ENCODE results near the gene PRDM10. TPM values are rescaled to one million over a fixed set of nuclear protein-coding genes. Genes with fewer than 3 reads are reported as not detected.

Gene PRDM10
- total and polyA plus RNA-seq, 10 donors = 1.6 to 16.2 (median 10.3) TPM

- no peak overlapping the region for H3K4me3 ChIP-seq
- DNase-seq = no peak
- H3K27ac ChIP-seq = peak overlapping the region in 3 of 8 donors; percentile 17 to 61 (median 54)
- H3K4me1 ChIP-seq = peaks cover 0 to 13% (median 3%) of the 10 kb centered on the region in 6 donors
- intact Hi-C loops (cut with DNase I; ENCODE audit: low total_unique reads) = no loop called here
- TF ChIP-seq POLR2AphosphoS5 (IDR thresholded peaks at IDR 0.05) (no peak), CTCF (IDR thresholded peaks at IDR 0.05 in 8 of 11, conservative IDR thresholded peaks at IDR 0.05 in 3 of 11) (no peak), POLR2A (IDR thresholded peaks at IDR 0.05) (no peak)
- 88 to 97% (median 92%) methylated on average over 7 of the region's 7 CpGs for WGBS, 5 donors
- no peaks in the 10 kb centered on the region for H3K9me3 ChIP-seq
- peaks cover 0 to 17% (median 2%) of the 10 kb centered on the region in 6 donors for H3K36me3 ChIP-seq
- H3K27me3 ChIP-seq (replicated peaks in 1 of 7) = no peaks in the 10 kb centered on the region
These were observed 148.3 kb downstream of the PRDM10 start for GRCh38 chr11:129854232-129854805.

GRCh38 chr11:129853518-129854231, 149.0 kb downstream of the PRDM10 start:
- peaks cover 0 to 13% (median 3%) of the 10 kb centered on the region in 6 donors for H3K4me1 ChIP-seq
- no peak overlapping the region for H3K4me3 ChIP-seq
- H3K27ac ChIP-seq = peak overlapping the region in 4 of 8 donors; percentile 17 to 61 (median 40)
- no peaks in the 10 kb centered on the region for H3K9me3 ChIP-seq
- TF ChIP-seq CTCF (IDR thresholded peaks at IDR 0.05 in 8 of 11, conservative IDR thresholded peaks at IDR 0.05 in 3 of 11) (no peak), POLR2AphosphoS5 (IDR thresholded peaks at IDR 0.05) (peak; percentile 11 to 33 (median 33)), POLR2A (IDR thresholded peaks at IDR 0.05) (no peak)
- WGBS, 5 donors = 22 to 35% (median 28%) methylated on average over 10 of the region's 10 CpGs
- H3K27me3 ChIP-seq (replicated peaks in 1 of 7) = no peaks in the 10 kb centered on the region
- intact Hi-C loops (cut with DNase I; ENCODE audit: low total_unique reads) = no loop called here
- no peak for DNase-seq
- H3K36me3 ChIP-seq = peaks cover 0 to 10% (median under 1%) of the 10 kb centered on the region in 6 donors

GRCh38 chr11:129852125-129852740, 150.4 kb downstream of the PRDM10 start:
- H3K27ac ChIP-seq = no peak overlapping the region
- intact Hi-C loops (cut with DNase I; ENCODE audit: low total_unique reads) = no loop called here
- no peaks in the 10 kb centered on the region for H3K9me3 ChIP-seq
- WGBS, 5 donors = 83 to 89% (median 86%) methylated on average over 15 of the region's 15 CpGs
- H3K4me3 ChIP-seq = no peak overlapping the region
- no peaks in the 10 kb centered on the region for H3K36me3 ChIP-seq
- DNase-seq = no peak
- H3K27me3 ChIP-seq (replicated peaks in 1 of 7) = no peaks in the 10 kb centered on the region
- peaks cover 0 to 13% (median 3%) of the 10 kb centered on the region in 6 donors for H3K4me1 ChIP-seq
- no peak for TF ChIP-seq POLR2AphosphoS5 (IDR thresholded peaks at IDR 0.05)
- no peak for TF ChIP-seq CTCF (IDR thresholded peaks at IDR 0.05 in 8 of 11, conservative IDR thresholded peaks at IDR 0.05 in 3 of 11)
- TF ChIP-seq POLR2A (IDR thresholded peaks at IDR 0.05) = no peak

Other genes starting within 250 kb of the PRDM10 start
- 1 to 10 TPM in 3 of 7 donors, under 1 TPM in 4; 0.39 to 5.1 (median 0.94) TPM for gene TMEM45B, start 187.0 kb downstream of the PRDM10 start, total RNA-seq
- gene TMEM45B, start 187.0 kb downstream of the PRDM10 start, polyA plus RNA-seq = under 1 TPM; 0.05 to 0.22 (median 0.11) TPM
- 10 to 100 TPM; 25.8 to 53.2 (median 28.6) TPM for gene NFRKB, start 107.3 kb downstream of the PRDM10 start, total RNA-seq
- 1 to 10 TPM; 5.3 to 9.5 (median 7.4) TPM for gene NFRKB, start 107.3 kb downstream of the PRDM10 start, polyA plus RNA-seq
- 100 to 1,000 TPM; 140 to 248 (median 183) TPM for gene APLP2, start 67.1 kb upstream of the PRDM10 start, total RNA-seq
- gene APLP2, start 67.1 kb upstream of the PRDM10 start, polyA plus RNA-seq = 10 to 100 TPM; 47.4 to 59.5 (median 50.2) TPM
- gene ST14, start 156.9 kb upstream of the PRDM10 start, total RNA-seq = 10 to 100 TPM in 6 of 7 donors, 1 to 10 TPM in 1; 7.1 to 20.2 (median 12.5) TPM
- 10 to 100 TPM; 10.7 to 25.9 (median 12.5) TPM for gene ST14, start 156.9 kb upstream of the PRDM10 start, polyA plus RNA-seq